Sigmoid colon (tissue), 7 donors: ENCODE measurements around the gene CDKN3. TPM values are rescaled to one million over a fixed set of nuclear protein-coding genes. Genes with fewer than 3 reads are reported as not detected.
"Not testable (repeated sequence)": the region's sequence is repeated elsewhere in the genome, so short reads cannot be mapped to it uniquely, and the experiment has no call there.

Source experiments
- DNase-seq: peaks from one replicate; pipeline ENCODE4 v3.0.0-alpha.2; 2019
- H3K27ac ChIP-seq, 4 donors: fragments of 200-600 bp; sonication (generic); one replicate each; pipeline ENCODE4 v1.5.1; 2016 to 2019; ENCODE audit warnings: mild to moderate bottlenecking in 1 of 4
- H3K27me3 ChIP-seq, 3 donors: fragments of 200-600 bp; sonication (generic); one replicate each; pipeline ENCODE4 v1.5.1; 2019; ENCODE audit warnings: mild to moderate bottlenecking in 1 of 3
- H3K36me3 ChIP-seq, 4 donors: fragments of 200-600 bp; sonication (generic); one replicate each; pipeline ENCODE4 v1.5.1; 2016 to 2019
- H3K4me1 ChIP-seq, 4 donors: fragments of 200-600 bp; sonication (generic); one replicate each; pipeline ENCODE4 v1.5.1; 2017 to 2019
- H3K4me3 ChIP-seq, 4 donors: fragments of 200-600 bp; sonication (generic); one replicate each; pipeline ENCODE4 v1.5.1; 2017 to 2019; ENCODE audit warnings: mild to moderate bottlenecking in 2 of 4, moderate library complexity in 1 of 4
- H3K9me3 ChIP-seq, 4 donors: fragments of 200-600 bp in 3 of 4; sonication (generic) in 3 of 4; one replicate each; pipeline versions ENCODE4 v1.5.1 to v1.6.1; 2013 to 2019
- EP300 ChIP-seq, 4 donors: sonication (generic); formaldehyde crosslinking; IDR thresholded peaks; one replicate each; pipeline ENCODE4 v1.6.1; 2017; ENCODE audit warnings: antibody characterized with exemption in 4 of 4
- POLR2A ChIP-seq, 2 donors: fragments of 450-650 bp; IDR thresholded peaks; one replicate each; pipeline ENCODE4 v1.6.1; 2016; ENCODE audit warnings: antibody characterized with exemption in 2 of 2, mild to moderate bottlenecking in 2 of 2, moderate library complexity in 2 of 2
- POLR2AphosphoS5 ChIP-seq, 4 donors: sonication (generic); formaldehyde crosslinking; IDR thresholded peaks; one replicate each; pipeline ENCODE4 v1.6.1; 2017; ENCODE audit warnings: antibody characterized with exemption in 4 of 4
- WGBS, 2 donors: extraction: QIAGEN DNeasy Blood & Tissue Kit; methylation state at CpG; one replicate each; pipeline ENCODE4 v1.1.7; 2013; 5-methylcytosine and 5-hydroxymethylcytosine counted together
- intact Hi-C: fragments of 100-400 bp; cut with DNase I; formaldehyde crosslinking; loops from one replicate; pipeline ENCODE4 v1.15.1; 2023
- polyA plus RNA-seq, 3 donors: library from polyadenylated mRNA; stranded (reverse); fragments of 200-250 nt; gene quantifications; one replicate each; pipeline ENCODE4 v1.2.3, GENCODE V29; 2013
- total RNA-seq, 4 donors: library from RNA; depleted of rRNA; stranded (reverse); fragments of >200 nt; gene quantifications; one replicate each; pipeline ENCODE4 v1.1.0, GENCODE V29; 2016
- TF ChIP-seq, protein P1 (sequence below), 4 experiments: fragments of 450-650 bp in 3 of 4; fragments of 200-600 bp in 1 of 4; IDR thresholded peaks; one replicate each; pipeline ENCODE4 v1.5.1; 2016 to 2019; ENCODE audit warnings: antibody characterized with exemption in 4 of 4, mild to moderate bottlenecking in 3 of 4, moderate library complexity in 2 of 4
- donor health status: healthy with polysubstance abuse.
- donor health status: Bipolar disorder and iron deficiency.
- donor health status: healthy.

CDKN3 gene
- total and polyA plus RNA-seq, 7 donors, result 1.1 to 41.8 (median 6.6) TPM; not detected in 1

DNA sequence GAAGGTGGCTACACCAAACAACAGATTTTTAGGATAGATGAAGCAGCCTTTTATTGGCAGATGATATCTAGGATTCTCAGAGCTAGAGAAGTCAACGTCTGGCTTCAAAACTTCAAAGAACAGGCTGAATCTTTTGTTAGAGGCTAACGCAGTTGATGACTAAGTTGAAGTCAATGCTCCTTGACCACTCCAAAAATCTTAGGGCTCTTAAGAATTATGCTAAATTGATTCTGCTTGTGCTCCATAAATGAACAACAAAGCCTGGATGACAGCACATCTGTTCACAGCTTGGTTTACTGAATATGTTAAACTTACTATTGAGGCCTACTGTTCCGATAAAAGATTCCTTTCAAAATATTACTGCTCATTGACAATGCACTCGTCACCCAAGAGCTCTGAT lies 13.0 kb upstream of the CDKN3 start:
- no peak overlapping the region for H3K27ac ChIP-seq
- H3K4me1 ChIP-seq, result no peaks in the 10 kb centered on the region
- TF ChIP-seq POLR2AphosphoS5 (IDR thresholded peaks at IDR 0.05), result no peak
- TF ChIP-seq EP300 (IDR thresholded peaks at IDR 0.05), result no peak
- TF ChIP-seq POLR2A (IDR thresholded peaks at IDR 0.05), result no peak
- TF ChIP-seq, protein P1, sequence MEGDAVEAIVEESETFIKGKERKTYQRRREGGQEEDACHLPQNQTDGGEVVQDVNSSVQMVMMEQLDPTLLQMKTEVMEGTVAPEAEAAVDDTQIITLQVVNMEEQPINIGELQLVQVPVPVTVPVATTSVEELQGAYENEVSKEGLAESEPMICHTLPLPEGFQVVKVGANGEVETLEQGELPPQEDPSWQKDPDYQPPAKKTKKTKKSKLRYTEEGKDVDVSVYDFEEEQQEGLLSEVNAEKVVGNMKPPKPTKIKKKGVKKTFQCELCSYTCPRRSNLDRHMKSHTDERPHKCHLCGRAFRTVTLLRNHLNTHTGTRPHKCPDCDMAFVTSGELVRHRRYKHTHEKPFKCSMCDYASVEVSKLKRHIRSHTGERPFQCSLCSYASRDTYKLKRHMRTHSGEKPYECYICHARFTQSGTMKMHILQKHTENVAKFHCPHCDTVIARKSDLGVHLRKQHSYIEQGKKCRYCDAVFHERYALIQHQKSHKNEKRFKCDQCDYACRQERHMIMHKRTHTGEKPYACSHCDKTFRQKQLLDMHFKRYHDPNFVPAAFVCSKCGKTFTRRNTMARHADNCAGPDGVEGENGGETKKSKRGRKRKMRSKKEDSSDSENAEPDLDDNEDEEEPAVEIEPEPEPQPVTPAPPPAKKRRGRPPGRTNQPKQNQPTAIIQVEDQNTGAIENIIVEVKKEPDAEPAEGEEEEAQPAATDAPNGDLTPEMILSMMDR (IDR thresholded peaks at IDR 0.05), result no peak
- H3K27me3 ChIP-seq, result no peaks in the 10 kb centered on the region
- no peak overlapping the region for H3K4me3 ChIP-seq
- 94% methylated on average over 4 of the region's 4 CpGs for WGBS, 2 donors
- DNase-seq, result no peak
- no peaks in the 10 kb centered on the region for H3K9me3 ChIP-seq
- intact Hi-C loops, result no loop called here
- no peaks in the 10 kb centered on the region for H3K36me3 ChIP-seq

DNA sequence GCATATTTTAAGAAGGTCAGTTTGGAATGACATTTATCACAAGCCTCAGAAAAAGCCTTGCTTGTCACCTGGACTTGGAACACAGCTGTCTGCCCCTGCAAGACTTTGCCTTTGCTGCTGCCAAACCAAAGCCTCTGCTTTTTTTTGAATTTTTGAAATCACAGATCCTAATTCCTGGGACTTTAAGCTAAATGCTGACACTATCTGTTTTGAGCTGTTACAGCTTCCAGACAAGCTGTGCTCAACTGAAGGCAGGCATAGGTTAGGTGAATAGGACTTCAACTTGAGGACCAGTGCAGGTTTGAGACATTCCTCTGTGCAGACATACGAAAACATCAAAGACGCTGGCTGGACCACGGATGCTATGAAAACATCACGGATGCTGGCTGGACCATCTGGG lies 11.3 kb upstream of the CDKN3 start:
- intact Hi-C loops, result no loop called here
- Histone ChIP-seq H3K27ac (no peak overlapping the region), H3K4me3 (no peak overlapping the region), H3K4me1 (no peaks in the 10 kb centered on the region), H3K9me3 (no peaks in the 10 kb centered on the region), H3K27me3 (no peaks in the 10 kb centered on the region), H3K36me3 (no peaks in the 10 kb centered on the region)
- TF ChIP-seq EP300 (IDR thresholded peaks at IDR 0.05), result no peak
- TF ChIP-seq, protein P1 (IDR thresholded peaks at IDR 0.05), result no peak
- no peak for TF ChIP-seq POLR2AphosphoS5 (IDR thresholded peaks at IDR 0.05)
- TF ChIP-seq POLR2A (IDR thresholded peaks at IDR 0.05), result no peak
- DNase-seq, result no peak
- 91 to 94% methylated on average over 4 of the region's 4 CpGs for WGBS, 2 donors

DNA sequence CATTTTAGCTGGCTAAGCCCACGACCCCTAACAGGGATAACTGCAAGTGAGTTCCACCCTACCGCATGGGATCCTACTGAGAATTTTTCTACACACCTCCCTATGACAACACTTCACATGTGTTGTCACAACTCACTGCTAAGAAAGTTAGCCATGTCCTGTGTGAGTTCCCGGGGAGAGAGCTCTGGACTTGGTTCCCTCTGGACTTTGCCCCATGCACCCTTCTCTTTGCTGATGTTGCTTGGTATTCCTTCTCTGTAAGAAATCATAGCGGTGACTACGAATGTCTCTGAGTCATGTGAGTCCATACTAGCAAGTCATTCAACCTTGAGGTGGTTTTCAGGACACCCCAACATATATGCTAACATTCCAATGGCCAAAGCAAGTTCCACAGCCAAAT lies 9.5 kb upstream of the CDKN3 start:
- 39 to 78% methylated on average over 5 of the region's 5 CpGs for WGBS, 2 donors
- intact Hi-C loops, result no loop called here
- H3K4me1 ChIP-seq, result no peaks in the 10 kb centered on the region

DNA sequence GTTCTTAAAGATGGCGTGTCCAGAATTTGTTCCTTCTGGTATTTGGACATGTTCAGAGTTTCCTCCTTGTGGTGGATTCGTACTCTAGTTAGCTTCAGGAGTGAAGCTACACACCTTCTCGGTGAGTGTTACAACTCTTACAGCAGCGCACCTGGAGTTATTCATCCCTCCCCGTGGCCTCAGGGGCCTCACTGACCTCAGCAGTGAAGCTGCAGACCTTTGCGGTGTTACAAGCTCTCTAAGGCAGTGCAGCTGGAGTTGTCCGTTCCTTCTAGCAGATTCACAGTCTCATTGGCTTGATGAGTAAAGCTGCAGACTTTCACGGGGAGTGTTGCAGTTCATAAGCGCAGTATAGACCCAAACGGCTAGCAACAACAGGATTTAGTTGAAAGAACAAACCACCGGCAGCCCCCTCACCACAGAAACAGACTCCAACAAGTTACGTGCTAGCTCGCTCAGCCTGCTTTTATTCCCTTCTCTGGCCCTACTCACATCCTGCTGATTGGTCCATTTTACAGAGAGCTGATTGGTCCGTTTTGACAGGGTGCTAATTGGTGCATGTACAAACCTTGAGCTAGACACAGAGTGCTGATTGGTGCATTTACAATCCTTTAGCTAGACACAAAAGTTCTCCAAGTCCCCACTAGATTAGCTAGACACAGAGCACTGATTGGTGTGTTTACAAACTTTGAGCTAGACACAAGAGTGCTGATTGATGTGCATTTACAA lies 4.5 kb upstream of the CDKN3 start:
- Histone ChIP-seq H3K4me1 (peaks cover 0 to 8% (median 3%) of the 10 kb centered on the region in 4 donors), H3K27ac (no peak overlapping the region), H3K9me3 (no peaks in the 10 kb centered on the region), H3K27me3 (no peaks in the 10 kb centered on the region), H3K36me3 (no peaks in the 10 kb centered on the region), H3K4me3 (no peak overlapping the region)
- WGBS, 2 donors, result 90 to 92% methylated on average over 14 of the region's 14 CpGs
- no peak for DNase-seq
- intact Hi-C loops, result no loop called here
- no peak for TF ChIP-seq EP300 (IDR thresholded peaks at IDR 0.05)
- TF ChIP-seq POLR2A (IDR thresholded peaks at IDR 0.05), result no peak
- TF ChIP-seq, protein P1 (IDR thresholded peaks at IDR 0.05), result no peak
- no peak for TF ChIP-seq POLR2AphosphoS5 (IDR thresholded peaks at IDR 0.05)

More for the DNA sequence above, 9.5 kb upstream of the CDKN3 start:
- Histone ChIP-seq H3K9me3 (no peaks in the 10 kb centered on the region), H3K4me3 (no peak overlapping the region), H3K27me3 (no peaks in the 10 kb centered on the region), H3K36me3 (no peaks in the 10 kb centered on the region), H3K27ac (no peak overlapping the region)
- TF ChIP-seq, protein P1 (IDR thresholded peaks at IDR 0.05), result no peak
- no peak for TF ChIP-seq POLR2A (IDR thresholded peaks at IDR 0.05)
- no peak for DNase-seq

DNA sequence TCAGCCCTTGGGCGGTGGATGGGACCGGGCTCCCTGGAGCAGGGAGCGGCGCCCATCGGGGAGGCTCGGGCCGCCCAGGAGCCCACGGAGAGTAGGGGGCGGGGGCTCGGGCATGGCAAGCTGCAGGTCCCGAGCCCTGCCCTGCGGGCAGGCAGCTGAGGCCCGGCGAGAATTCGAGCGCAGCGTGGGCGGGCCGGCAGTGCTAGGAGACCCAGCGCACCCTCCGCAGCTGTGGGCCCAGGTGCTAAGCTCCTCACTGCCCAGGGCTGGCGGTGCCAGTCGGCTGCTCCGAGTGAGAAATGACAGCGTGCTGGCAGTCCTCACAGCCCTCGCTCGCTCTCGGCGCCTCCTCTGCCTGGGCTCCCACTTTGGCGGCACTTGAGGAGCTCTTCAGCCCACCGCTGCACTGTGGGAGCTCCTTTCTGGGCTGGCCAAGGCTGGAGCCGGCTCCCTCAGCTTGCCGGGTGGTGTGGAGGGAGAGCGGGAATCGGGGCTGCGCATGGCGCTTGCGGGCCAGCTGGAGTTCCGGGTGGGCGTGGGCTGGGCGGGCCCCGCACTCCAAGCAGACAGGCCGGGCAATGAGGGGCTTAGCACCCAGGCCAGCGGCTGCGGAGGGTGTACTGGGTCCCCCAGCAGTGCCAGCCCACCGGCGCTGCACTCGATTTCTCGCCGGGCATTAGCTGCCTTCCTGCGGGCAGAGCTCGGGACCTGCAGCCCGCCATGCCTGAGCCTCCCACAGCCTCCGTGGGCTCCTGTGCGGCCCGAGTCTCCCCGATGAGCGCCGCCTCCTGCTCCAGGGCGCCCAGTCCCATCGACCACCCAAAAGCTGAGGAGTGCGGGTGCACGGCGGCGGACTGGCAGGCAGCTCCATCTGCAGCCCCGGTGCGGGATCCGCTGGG lies 3.6 kb upstream of the CDKN3 start:
- H3K27me3 ChIP-seq, H3K36me3 ChIP-seq, intact Hi-C loops, H3K4me3 ChIP-seq, H3K9me3 ChIP-seq, DNase-seq, H3K27ac ChIP-seq: not testable (repeated sequence)
- H3K4me1 ChIP-seq, result peaks cover 0 to 15% (median 7%) of the 10 kb centered on the region in 4 donors
- WGBS, 2 donors, result 96% methylated on average over 68 of the region's 68 CpGs
